ENCODE measurements around the gene TFCP2.
A peak's percentile ranks its signal among the peaks of the same experiment; 100 is the strongest.

Gene TFCP2

DNA sequence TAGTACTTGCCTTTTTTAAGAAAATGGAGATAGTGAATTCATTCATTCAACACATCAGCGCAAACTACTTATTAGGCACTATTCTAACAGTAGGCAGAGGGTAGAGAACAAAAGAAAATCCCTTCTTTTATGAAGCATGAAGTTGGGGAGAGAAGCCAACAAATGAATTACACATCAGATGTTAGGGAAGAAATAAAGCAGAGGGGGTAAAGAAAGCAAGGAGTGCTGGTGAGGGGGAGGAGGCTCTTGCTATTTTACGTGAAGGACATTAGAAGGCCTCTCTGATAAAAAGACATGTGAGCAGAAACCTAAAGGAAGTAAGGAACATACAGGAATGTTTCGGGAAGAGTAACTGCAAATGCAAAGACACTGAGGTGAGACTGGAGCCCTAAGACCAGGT is 22.2 kb downstream of the TFCP2 start:
- no peak for DNase-seq (ENCODE audit: low spot score)

DNA sequence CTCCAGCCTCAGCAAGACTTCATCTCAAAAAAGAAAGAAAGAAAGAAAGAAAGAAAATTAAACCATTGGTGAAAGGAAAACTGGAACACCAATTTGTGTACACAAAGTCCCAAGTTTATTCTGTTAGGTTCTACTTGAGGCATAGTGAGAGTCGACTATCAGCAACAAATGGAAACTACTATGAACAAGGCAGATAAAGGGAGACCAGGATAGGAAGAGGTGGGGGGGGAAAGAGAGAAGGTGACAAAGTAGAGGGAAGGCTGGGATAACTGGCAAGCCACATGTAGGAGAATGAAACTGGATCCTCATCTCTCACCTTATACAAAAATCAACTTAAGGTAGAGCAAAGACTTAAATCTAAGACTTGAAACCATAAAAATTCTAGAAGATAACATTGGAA is 25.6 kb downstream of the TFCP2 start:
- DNase-seq (ENCODE audit: low spot score), result no peak

DNA sequence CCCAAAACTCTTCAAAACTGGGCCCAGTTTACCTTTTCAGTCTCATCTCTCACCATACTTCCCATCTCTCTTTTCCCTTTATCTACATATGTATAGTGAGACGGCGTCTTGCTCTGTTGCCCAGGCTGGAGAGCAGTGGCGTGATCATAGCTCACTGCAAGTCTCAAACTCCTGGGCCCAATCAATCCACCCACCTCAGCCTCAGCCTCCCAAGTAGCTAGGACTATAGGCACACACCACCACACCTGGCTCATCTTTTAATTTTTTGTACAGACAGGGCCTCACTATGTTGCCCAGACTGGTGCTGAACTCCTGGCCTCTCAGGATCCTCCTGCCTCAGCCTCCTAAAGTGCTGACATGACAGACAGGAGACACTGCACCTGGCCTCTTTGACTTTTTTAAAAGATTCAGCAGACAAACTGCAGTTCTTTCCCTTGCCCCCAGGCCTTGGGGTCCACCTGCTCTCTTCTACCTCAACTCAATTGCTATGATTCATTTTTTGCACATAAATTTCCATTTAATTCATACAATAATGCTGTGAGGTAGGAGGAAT is 33.6 kb downstream of the TFCP2 start:
- DNase-seq (ENCODE audit: low spot score), result no peak

DNA sequence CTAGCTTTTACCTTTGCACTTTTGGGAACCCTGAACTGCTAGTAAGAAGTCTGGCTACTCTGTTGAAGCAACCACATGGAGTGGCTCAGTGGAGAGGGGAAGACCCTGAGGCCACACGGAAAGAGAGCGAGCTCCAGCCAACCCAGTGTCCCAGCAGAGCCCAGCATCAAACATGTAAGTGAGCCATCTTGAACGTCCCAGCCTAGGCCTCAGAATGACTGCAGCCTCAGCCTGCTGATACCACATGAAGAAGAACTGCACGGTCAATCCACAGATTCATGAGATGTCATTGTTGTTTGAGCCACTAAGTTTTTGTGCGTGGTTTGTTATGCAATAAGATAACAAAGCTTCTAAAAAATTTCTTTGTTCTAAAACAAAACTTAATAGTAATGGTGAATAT is 40.2 kb downstream of the TFCP2 start:
- DNase-seq (ENCODE audit: low spot score), result no peak

DNA sequence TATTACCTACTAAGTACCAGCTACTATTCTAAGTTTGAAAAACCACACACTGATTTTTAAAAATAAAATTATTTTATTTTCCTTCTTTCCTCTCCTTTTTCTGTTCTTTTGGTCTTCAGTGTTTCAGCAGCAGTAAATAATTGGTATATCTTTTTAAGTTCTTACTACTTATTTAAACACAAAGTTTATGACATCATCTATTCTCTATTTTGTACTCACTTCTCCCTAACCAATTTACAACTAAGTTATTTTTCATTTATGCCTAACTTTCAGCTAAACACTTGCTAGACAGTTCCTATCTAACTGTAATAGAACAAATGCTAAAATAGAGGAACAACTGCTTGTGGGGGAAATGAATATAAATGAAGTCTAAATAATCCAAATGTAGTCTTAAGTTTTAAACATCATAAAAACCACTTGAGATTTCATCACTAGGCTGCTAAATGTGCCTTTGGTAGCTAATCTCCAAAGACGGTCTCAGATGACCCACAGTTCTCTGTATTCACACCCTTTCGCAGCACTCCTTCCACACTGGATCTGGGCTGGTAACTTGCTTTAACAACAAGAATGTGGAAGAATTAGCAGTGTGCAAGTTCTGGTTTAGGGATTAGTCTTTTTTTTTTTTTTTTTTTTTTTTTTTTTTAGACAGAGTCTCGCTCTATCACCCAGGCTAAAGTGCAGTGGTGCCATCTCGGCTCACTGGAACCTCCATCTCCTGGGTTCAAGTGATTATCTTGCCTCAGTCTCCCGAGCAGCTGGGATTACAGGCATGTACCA is 41.0 kb downstream of the TFCP2 start:
- DNase-seq (ENCODE audit: low spot score), result no peak

DNA sequence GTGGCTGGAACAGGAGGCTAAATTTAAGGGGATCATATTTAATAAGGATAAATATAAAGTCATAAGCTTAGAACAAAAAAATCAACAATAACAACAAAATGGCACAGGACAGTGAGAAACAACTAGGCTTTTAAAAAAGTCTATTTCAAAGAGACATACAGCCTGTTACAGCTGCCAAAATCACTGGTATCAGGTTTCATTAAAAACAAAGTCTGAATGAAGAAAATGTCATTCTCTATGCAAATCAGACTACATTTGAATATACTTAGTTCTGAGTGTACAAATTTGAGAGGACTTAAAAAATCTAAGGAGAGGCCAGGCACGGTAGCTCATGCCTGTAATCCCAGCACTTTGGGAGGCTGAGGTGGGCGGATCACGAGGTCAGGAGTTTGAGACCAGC is 44.0 kb downstream of the TFCP2 start:
- no peak for DNase-seq (ENCODE audit: low spot score)

DNA sequence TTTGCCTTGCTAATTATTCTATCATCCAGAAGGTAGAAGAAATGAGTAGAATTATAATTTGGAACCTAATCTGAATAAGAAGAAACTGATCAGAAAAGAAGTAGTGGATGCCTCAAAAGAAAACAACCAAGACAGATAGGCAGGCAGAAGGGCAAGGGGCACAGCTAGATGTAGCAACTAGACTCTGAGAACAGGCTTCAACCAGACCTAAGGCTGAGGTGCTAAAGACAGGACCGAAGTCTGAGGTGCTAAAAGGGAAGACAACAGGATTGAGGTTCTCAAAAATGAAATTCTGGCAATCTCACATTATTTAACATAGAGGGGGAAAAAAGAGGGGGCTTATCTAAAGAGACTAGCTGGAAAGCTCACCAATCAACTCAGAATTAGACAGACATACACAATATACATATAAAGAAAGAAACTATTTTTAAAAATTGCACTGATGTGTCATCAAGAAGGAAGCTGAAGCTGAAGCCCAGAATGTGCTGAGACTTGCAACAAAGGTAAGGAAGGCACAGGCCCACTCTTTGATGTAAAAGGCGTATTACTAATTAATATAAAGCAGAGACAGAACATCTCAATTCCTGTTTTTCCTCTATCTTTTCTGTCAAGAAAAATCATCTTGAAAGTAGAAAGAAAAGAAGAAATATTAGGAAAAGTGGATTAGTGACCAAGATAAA is 45.7 kb downstream of the TFCP2 start:
- DNase-seq (ENCODE audit: low spot score), result no peak

DNA sequence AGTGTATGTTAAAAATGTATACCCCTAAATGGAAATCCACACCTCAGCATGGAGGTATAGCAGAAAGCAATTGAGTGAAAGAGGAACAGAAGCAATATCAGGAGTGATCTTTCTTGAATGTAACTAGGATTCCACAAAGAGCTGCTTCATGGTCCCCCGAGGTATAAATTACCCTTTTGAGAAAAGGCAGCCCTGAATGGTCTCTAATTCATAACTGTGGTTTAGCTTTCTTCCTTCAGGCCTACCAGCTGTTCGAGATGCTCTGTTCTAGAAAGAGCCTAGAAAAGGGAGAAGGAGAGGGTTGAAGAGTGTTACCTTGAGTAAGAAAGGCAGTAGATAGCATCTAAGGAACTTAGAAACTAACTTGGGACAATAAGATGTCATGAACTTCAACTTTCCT is 46.6 kb downstream of the TFCP2 start:
- DNase-seq (ENCODE audit: low spot score), result no peak

DNA sequence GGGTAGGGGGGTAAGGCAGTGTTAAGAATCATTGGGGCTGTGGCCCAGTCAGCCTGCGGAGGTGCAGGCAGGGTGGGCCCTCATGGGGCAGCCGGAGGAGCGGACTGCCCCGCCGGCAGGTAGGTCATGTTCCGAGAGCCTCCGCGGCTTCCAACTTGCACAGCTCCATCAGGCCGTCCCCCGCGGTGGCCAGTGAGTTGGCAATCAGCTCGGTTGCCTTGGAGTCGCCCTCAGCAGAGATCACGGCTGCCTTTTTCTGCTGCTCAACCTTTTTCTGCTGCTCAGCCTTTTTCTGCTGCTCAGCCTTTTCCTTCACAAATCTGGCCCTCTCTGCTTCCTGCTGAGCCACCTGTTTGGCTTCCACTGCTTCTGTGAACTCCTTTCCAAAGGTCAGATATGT is 48.4 kb downstream of the TFCP2 start:
- DNase-seq (ENCODE audit: low spot score), result no peak

DNA sequence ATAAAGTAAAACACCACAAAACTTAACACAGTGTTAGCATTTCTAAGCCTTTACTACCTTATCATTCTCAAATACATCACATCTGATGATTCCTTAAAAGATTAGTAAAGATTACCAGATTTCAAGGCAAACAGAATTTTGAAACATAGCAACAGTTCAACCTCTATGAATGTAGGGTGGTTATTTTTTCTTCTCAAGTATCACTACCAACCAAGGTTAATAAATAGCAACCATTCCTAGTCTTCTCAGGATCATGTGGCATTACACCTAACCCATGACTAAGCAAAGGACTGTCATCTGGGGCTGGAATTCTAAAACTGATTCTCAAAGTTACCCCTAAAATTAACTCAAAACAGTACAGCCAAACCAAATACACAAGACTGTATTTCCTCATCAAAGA is 50.1 kb downstream of the TFCP2 start:
- no peak for DNase-seq (ENCODE audit: low spot score)

DNA sequence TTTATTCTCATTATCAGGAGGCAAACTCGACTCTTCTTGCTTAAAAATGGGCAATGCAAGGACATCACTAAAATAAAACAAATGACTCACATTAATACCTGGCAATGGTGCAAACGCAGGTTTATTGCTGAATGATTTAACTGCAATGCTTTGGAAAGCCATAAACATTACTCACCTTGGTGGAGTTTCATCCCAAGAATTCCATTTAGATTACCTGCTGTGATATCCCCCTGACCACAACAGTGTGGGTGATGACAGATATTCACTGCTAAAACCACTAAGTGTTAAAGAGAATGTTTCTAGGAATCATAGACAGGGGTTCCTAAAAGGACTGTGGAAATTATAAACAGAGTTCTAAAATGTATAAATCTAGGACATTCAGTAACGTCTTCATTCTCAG is 54.2 kb downstream of the TFCP2 start:
- no peak for DNase-seq (ENCODE audit: low spot score)

DNA sequence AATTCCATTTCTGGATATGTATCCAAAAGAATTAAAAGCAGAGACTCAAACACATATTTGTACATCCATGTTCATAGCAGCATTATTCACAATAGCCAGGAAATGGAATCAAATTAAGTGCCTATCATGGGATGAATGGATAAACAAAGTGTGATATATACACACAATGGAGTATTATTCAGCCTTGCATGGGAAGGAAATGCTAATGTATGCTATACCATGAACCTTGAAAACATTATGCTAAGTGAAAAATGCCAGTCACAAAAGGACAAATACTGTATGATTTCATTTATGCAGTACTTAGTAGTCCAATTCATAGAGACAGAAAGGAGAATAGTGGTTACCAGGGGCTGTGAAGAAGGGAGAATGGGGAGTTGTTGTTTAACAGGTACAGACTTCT is 57.4 kb downstream of the TFCP2 start:
- no peak for DNase-seq (ENCODE audit: low spot score)

DNA sequence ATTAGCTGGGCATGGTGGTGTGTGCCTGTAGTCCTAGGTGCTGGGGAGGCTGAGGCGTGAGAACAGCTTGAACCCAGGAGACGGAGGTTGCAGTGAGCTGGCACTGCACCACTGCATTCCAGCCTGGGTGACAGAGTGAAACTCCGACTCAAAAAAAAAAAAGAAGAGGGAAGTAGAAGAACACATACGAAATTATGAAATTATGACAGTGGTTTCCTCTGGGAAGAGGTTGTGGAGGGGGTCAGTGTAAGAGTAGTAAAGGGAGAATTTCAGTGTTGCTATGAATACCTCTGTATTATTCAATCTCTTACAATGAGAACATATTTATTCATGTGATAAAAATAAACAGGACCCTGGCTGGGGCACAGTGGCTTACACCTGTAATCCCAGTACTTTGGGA is 64.8 kb downstream of the TFCP2 start:
- DNase-seq (ENCODE audit: low spot score), result no peak

DNA sequence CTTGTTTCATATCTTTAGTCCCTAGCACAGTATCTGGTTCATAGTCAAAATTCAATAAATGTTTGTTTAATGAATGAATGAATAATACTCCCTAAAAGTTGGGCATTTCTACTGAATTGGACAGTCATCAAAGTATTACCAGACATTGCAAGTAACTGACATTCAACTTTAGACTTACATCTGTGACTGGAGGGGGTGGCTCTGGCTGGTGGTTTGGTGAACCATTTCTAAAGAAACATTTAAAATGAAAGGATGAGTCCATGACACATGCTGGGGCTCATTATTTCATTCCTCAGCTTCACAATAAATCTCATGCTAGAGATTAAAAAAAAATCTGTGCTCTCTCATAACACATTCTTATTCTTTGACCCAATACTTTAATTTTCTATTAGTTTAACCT is 69.0 kb downstream of the TFCP2 start:
- DNase-seq (ENCODE audit: low spot score), result no peak

DNA sequence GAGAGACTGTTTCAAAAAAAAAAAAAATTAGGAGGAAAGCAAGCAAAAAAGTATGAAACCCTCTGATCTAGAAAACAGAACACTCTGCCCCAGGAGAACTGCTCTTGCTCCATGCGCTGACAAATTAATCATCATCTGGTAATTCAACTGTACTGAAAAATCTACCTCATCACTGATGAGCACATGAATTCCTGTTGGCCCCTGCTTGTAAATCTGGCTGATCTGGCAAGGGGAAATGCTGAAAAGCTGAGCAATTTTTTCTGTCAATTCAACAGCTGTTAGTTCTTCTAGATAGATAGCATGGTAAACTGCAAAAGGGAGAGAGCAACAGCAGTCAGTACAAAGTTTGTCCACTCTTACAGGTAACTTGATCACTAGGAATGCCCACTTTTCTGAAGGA is 74.3 kb downstream of the TFCP2 start:
- no peak for DNase-seq (ENCODE audit: low spot score)

DNA sequence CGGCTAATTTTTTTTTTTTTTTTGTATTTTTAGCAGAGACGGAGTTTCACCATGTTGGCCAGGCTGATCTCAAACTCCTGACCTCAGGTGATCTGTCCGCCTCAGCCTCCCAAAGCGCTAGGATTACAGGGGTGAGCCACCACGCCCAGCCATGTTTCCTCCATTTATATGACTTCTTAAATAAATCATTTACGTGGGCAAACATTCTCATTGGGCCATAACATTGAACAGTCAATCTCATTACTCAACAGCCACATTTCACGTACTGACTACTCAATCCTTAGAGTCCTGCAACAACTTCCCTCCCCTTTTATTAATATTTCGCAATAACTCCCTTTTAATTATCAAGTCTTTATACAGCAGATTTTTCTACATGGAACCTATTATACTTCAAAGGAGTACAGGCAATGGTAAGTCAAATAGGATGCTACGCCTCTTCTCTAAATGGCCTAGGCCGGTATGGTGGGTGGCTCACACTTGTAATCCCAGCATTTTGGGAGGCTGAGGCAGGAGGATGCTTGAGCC is 82.2 kb downstream of the TFCP2 start:
- no peak for DNase-seq (ENCODE audit: low spot score)

DNA sequence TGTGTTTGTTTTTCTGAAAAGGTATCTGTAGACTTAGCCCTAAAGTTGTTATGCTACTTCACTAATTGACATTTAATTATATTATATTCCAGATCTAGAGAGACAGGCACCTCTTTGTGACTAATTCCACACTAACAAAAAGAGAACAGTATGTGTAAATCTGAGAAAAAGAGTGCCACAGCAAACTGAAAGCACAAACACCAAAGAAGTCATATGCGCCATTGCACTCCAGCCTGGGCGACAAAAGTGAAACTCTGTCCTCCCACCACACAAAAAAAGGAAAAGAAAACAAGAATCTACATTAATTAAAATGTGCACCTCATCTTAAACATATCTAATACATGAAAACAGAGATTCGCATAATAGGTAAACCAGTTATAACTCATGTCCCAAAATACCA is 85.1 kb downstream of the TFCP2 start:
- no peak for DNase-seq (ENCODE audit: low spot score)

DNA sequence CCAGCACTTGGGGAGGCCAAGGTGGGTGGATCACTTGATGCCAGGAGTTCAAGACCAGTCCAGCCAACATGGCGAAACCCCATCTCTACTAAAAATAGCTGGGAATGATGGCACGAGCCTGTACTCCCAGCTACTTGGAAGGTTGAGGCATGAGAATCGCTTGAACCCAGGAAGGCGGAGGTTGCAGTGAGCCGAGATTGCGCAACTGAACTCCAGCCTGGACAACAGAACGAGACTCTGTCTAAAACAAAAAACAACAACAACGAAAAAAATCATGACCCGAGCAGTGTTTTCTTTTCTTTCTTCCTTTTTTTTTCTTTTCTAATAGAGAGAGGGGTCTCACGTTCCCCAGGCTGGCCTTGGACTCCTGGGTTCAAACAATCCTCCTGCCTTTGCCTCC is 86.0 kb downstream of the TFCP2 start:
- no peak for DNase-seq (ENCODE audit: low spot score)

DNA sequence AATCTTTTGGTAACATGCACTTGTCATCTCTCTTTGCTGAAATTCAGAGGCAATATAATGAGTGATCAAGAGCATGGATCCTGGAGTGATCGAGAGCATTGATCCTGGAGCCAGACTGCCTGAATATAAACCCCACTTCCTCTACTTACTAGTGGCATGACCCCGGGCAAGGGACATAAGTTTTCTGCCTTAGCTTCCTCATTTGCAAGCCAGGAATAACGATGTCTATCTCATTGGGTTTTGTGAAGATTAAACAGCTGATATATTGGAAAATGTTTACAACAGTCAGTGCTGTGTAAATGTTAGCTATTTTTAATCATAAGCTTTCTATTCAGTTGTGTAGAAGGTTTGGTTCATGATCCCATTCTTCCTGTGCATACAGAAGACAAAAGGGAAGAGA is 87.2 kb downstream of the TFCP2 start:
- DNase-seq (ENCODE audit: low spot score), result no peak

DNA sequence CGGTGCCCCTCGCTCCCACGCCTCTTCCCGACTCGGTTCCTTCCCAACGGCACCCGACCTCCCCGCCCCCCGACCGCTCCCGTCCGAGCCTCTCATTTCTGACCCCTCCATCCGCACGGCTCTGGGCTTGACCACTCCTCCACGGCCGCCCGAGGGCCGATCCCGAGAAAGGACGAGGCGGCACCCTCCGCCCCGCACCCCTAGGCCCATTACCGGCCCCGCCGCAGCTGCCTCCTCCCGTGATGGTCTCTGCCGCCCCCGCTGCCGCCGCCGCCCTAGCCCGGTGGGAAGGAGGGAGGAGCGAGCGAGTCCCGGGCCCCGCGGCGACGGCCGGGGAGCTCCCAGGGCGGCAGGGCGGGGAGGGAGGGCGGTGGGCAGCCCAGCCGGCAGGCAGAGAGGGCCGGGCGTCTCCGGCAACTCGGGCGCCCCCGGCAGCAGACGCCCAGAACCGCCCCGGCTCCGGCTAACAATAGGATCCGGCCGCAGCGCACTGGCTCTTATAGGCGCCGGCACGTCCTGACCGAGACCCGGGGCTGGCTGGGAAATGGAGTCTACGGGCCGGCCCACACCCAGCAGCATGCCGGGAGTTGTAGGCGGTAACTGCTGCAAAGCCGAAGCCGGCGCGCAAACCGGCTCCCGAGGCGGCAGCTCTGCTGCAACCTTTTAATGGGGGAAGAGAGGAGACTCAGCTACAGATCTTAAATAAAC is 89.7 kb downstream of the TFCP2 start, which contains the start of gene CSRNP2:
Gene CSRNP2 (minus strand): TSS at position 471 of the 708 bp plus-strand sequence. CDS start 7,035 bp downstream, outside the sequence.
- peak; percentile 97 for DNase-seq (ENCODE audit: low spot score)

DNA sequence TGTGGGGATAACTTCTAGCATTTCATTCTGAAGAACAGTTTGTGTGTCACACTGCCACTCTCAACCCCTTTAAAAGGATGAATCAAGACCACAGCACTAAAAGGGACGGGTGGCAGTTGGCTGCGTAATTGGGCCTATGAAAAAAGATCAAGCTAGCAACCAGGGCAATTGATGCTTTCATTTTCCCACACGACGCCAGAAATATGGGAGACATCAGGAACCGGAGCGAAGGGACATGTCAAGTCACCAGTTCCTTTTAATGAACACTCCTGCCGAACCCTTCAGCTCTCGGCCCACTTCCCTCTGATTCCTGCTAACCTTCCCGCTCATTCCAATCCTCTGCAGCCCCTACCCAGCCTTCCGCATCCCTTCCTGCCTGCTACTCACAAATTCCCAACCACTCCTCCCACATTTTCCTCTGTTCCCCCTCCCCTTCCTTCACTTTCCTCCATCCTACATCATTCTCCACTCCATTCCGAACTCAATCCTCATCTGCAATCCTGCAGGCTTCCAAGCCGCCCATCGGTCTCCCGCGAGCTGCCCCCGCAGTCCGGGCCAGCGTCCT is 90.3 kb downstream of the TFCP2 start:
- peak; percentile 42 for DNase-seq (ENCODE audit: low spot score)

DNA sequence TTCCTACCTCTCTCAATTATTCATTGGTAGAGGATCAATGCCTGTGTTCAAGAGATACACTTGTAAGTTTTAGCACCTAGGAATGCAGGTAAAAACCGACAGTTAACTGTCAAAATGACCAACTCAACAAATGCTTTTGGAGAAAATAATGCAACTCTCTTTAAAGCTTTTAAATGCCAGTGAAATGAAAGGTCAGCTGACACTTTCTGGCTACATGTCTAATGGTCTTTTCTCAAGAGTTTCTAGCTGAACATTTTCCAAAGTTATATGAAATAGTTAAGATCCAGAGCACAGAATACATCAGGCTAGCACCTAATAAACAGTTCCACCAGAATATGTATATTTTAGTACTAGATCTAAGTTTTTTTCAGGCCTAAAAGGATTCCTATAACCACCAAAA is 91.5 kb downstream of the TFCP2 start:
- DNase-seq (ENCODE audit: low spot score), result no peak

Measured in globus pallidus (tissue), 1 donor.